Ectodermal cell (in vitro differentiated cells): Measurements from ENCODE around the gene CKAP5.
A peak's percentile ranks its signal among the peaks of the same experiment; 100 is the strongest.
"Not testable (repeated sequence)": the region's sequence is repeated elsewhere in the genome, so short reads cannot be mapped to it uniquely, and the experiment has no call there.

Experiments used
- H3K27ac ChIP-seq: 2 replicates; pipeline ENCODE4 v1.7.0; 2013; ENCODE audit warnings: mild to moderate bottlenecking, low read depth, low read length; ENCODE audit not compliant: insufficient read depth, poor library complexity, severe bottlenecking
- H3K27me3 ChIP-seq: 2 replicates; pipeline ENCODE4 v1.7.0; 2013; ENCODE audit warnings: mild to moderate bottlenecking, low read length; ENCODE audit not compliant: insufficient read depth, control insufficient read depth, poor library complexity, severe bottlenecking
- H3K36me3 ChIP-seq: one replicate; pipeline ENCODE4 v1.7.0; 2013; ENCODE audit warnings: low read length; ENCODE audit not compliant: control insufficient read depth, insufficient read depth
- H3K4me1 ChIP-seq: one replicate; pipeline ENCODE4 v1.7.0; 2013; ENCODE audit warnings: low read length; ENCODE audit not compliant: control insufficient read depth, insufficient read depth
- H3K4me3 ChIP-seq: 2 replicates; pipeline ENCODE4 v1.7.0; 2013; ENCODE audit warnings: low read depth, low read length, control low read depth; ENCODE audit not compliant: insufficient read depth
- H3K9me3 ChIP-seq: 2 replicates; pipeline ENCODE4 v1.7.0; 2013; ENCODE audit warnings: mild to moderate bottlenecking, low read length, moderate library complexity; ENCODE audit not compliant: control insufficient read depth
- WGBS, 2 experiments: methylation state at CpG; one replicate each; pipeline ENCODE4 v1.1.7; 2013; ENCODE audit warnings: missing lambda C conversion rate in 2 of 2; 5-methylcytosine and 5-hydroxymethylcytosine counted together

The CKAP5 gene

GRCh38 chr11:46836431-46836830 is 9.6 kb downstream of the CKAP5 start:
- Histone ChIP-seq H3K4me1 (no peaks in the 10 kb centered on the region), H3K9me3 (no peaks in the 10 kb centered on the region), H3K36me3 (no peaks in the 10 kb centered on the region), H3K27me3 (no peaks in the 10 kb centered on the region), H3K27ac (no peak overlapping the region), H3K4me3 (no peak overlapping the region)
- WGBS, 2 experiments = 90% methylated on average over 1 of the region's 1 CpG

- H3K9me3 ChIP-seq = no peaks in the 10 kb centered on the region
- H3K27ac ChIP-seq = no peak overlapping the region
- no peaks in the 10 kb centered on the region for H3K27me3 ChIP-seq
- no peak overlapping the region for H3K4me3 ChIP-seq
- H3K36me3 ChIP-seq = no peaks in the 10 kb centered on the region
- WGBS, 2 experiments = 84% methylated on average over 3 of the region's 3 CpGs
- H3K4me1 ChIP-seq = no peaks in the 10 kb centered on the region
These were observed 10.2 kb downstream of the CKAP5 start for GRCh38 chr11:46835897-46836296.

GRCh38 chr11:46834821-46835220 is 11.3 kb downstream of the CKAP5 start:
- no peaks in the 10 kb centered on the region for H3K27me3 ChIP-seq
- 88 to 94% methylated on average over 4 of the region's 4 CpGs for WGBS, 2 experiments
- H3K27ac ChIP-seq = no peak overlapping the region
- H3K4me3 ChIP-seq = no peak overlapping the region
- H3K4me1 ChIP-seq = no peaks in the 10 kb centered on the region
- no peaks in the 10 kb centered on the region for H3K36me3 ChIP-seq
- no peaks in the 10 kb centered on the region for H3K9me3 ChIP-seq

- WGBS, 2 experiments = 95 to 98% methylated on average over 5 of the region's 5 CpGs
- H3K27ac ChIP-seq = no peak overlapping the region
- no peaks in the 10 kb centered on the region for H3K4me1 ChIP-seq
- no peaks in the 10 kb centered on the region for H3K36me3 ChIP-seq
- H3K9me3 ChIP-seq = no peaks in the 10 kb centered on the region
- H3K4me3 ChIP-seq = no peak overlapping the region
- H3K27me3 ChIP-seq = no peaks in the 10 kb centered on the region
These were observed 13.4 kb downstream of the CKAP5 start for GRCh38 chr11:46832511-46833214.

- Histone ChIP-seq H3K9me3 (no peaks in the 10 kb centered on the region), H3K4me3 (no peak overlapping the region), H3K36me3 (no peaks in the 10 kb centered on the region), H3K4me1 (peaks cover 6% of the 10 kb centered on the region), H3K27me3 (no peaks in the 10 kb centered on the region), H3K27ac (no peak overlapping the region)
- WGBS, 2 experiments = 79 to 80% methylated on average over 1 of the region's 1 CpG
These were observed 18.1 kb downstream of the CKAP5 start for GRCh38 chr11:46827995-46828394.

- Histone ChIP-seq H3K9me3 (no peaks in the 10 kb centered on the region), H3K4me3 (peak overlapping the region; percentile 46), H3K36me3 (no peaks in the 10 kb centered on the region), H3K27me3 (no peaks in the 10 kb centered on the region), H3K4me1 (peaks cover 6% of the 10 kb centered on the region), H3K27ac (peak overlapping the region; percentile 22)
- 7 to 8% methylated on average over 32 of the region's 32 CpGs for WGBS, 2 experiments
These were observed 19.6 kb downstream of the CKAP5 start for GRCh38 chr11:46826310-46827044.

- H3K36me3 ChIP-seq = peaks cover 23% of the 10 kb centered on the region
- H3K27me3 ChIP-seq = no peaks in the 10 kb centered on the region
- H3K4me1 ChIP-seq = no peaks in the 10 kb centered on the region
- H3K27ac ChIP-seq = no peak overlapping the region
- H3K9me3 ChIP-seq = no peaks in the 10 kb centered on the region
- no peak overlapping the region for H3K4me3 ChIP-seq
- 92 to 96% methylated on average over 3 of the region's 3 CpGs for WGBS, 2 experiments
These were observed 37.2 kb downstream of the CKAP5 start for GRCh38 chr11:46808799-46809431.

GRCh38 chr11:46801694-46802470 is 44.2 kb downstream of the CKAP5 start:
- peaks cover 40% of the 10 kb centered on the region for H3K36me3 ChIP-seq

GRCh38 chr11:46800177-46800576 is 45.9 kb downstream of the CKAP5 start:
- Histone ChIP-seq H3K36me3 (peaks cover 55% of the 10 kb centered on the region), H3K4me1 (no peaks in the 10 kb centered on the region), H3K9me3 (no peaks in the 10 kb centered on the region), H3K27me3 (no peaks in the 10 kb centered on the region), H3K4me3 (no peak overlapping the region), H3K27ac (no peak overlapping the region)
- WGBS, 2 experiments = 86 to 100% methylated on average over 1 of the region's 1 CpG

More at GRCh38 chr11:46801694-46802470, 44.2 kb downstream of the CKAP5 start:
- Histone ChIP-seq H3K27me3 (no peaks in the 10 kb centered on the region), H3K4me3 (no peak overlapping the region), H3K9me3 (no peaks in the 10 kb centered on the region), H3K27ac (no peak overlapping the region), H3K4me1 (no peaks in the 10 kb centered on the region)
- WGBS, 2 experiments = 93 to 94% methylated on average over 6 to 7 of the region's 7 CpGs

- H3K36me3 ChIP-seq = peaks cover 56% of the 10 kb centered on the region
- H3K4me1 ChIP-seq, H3K27me3 ChIP-seq, H3K9me3 ChIP-seq, H3K27ac ChIP-seq, H3K4me3 ChIP-seq: not testable (repeated sequence)
- 84 to 97% methylated on average over 2 of the region's 2 CpGs for WGBS, 2 experiments
These were observed 46.4 kb downstream of the CKAP5 start for GRCh38 chr11:46799725-46800124.
